Common myeloid progenitor, CD34-positive (primary cell): Measurements from ENCODE around the gene LRRC32.
A peak's percentile ranks its signal among the peaks of the same experiment; 100 is the strongest.

Experiments
- CTCF ChIA-PET: fragments of 350-600 bp; sonication (Branson Sonifier 250); formaldehyde crosslinking; loops from one replicate; lab custom pipeline; 2021; ENCODE audit warnings: antibody characterized with exemption; lab: Charles Lee
- POLR2A ChIA-PET: fragments of 350-600 bp; sonication (Branson Sonifier 250); formaldehyde crosslinking; loops from one replicate; lab custom pipeline; 2021; ENCODE audit warnings: antibody characterized with exemption; lab: Charles Lee
- DNase-seq, 3 donors: peaks; one replicate each; pipeline versions ENCODE4 v3.0.0 to v3.0.0-alpha.2; 2013
- H3K27ac ChIP-seq, 2 experiments: 1 replicate in 1 of 2; 2 replicates in 1 of 2; pipeline ENCODE4 v1.7.0; 2013; ENCODE audit warnings: inconsistent platforms in 2 of 2, low read length in 2 of 2, mild to moderate bottlenecking in 2 of 2, low read depth in 1 of 2, moderate library complexity in 1 of 2; ENCODE audit not compliant: severe bottlenecking in 2 of 2, insufficient read depth in 1 of 2, poor library complexity in 1 of 2
- H3K27me3 ChIP-seq, 5 experiments: replicated peaks in 2 of 5; 1 replicate in 3 of 5; 2 replicates in 2 of 5; pipeline versions ENCODE4 v1.6.1 to v1.7.0; 2013; ENCODE audit warnings: low read length in 4 of 5, mild to moderate bottlenecking in 2 of 5, moderate library complexity in 2 of 5, inconsistent platforms in 1 of 5; ENCODE audit not compliant: insufficient read depth in 5 of 5, control insufficient read depth in 4 of 5
- H3K36me3 ChIP-seq, 4 experiments: 1 replicate in 2 of 4; 2 replicates in 2 of 4; pipeline versions ENCODE4 v1.6.1 to v1.7.0; 2013; ENCODE audit warnings: low read length in 3 of 4, control low read depth in 1 of 4, mild to moderate bottlenecking in 1 of 4; ENCODE audit not compliant: control insufficient read depth in 4 of 4, insufficient read depth in 4 of 4
- H3K4me1 ChIP-seq, 4 experiments: 1 replicate in 3 of 4; 2 replicates in 1 of 4; pipeline versions ENCODE4 v1.6.1 to v1.7.1; 2013; ENCODE audit warnings: low read length in 3 of 4, mild to moderate bottlenecking in 3 of 4, control low read depth in 1 of 4, inconsistent platforms in 1 of 4, moderate library complexity in 1 of 4; ENCODE audit not compliant: control insufficient read depth in 4 of 4, insufficient read depth in 4 of 4; ENCODE audit errors: control extremely low read depth in 1 of 4
- H3K4me3 ChIP-seq, 7 experiments: 1 replicate in 4 of 7; 2 replicates in 3 of 7; pipeline versions ENCODE4 v1.5.1 to v1.7.0; 2013; ENCODE audit warnings: mild to moderate bottlenecking in 7 of 7, low read length in 6 of 7, moderate library complexity in 6 of 7, inconsistent platforms in 2 of 7, low read depth in 2 of 7, control low read depth in 1 of 7; ENCODE audit not compliant: insufficient read depth in 4 of 7, control insufficient read depth in 1 of 7; ENCODE audit errors: extremely low read depth in 1 of 7
- H3K9me3 ChIP-seq, 5 experiments: 1 replicate in 4 of 5; 2 replicates in 1 of 5; pipeline versions ENCODE4 v1.6.1 to v1.7.1; 2013; ENCODE audit warnings: low read length in 4 of 5, mild to moderate bottlenecking in 2 of 5, inconsistent platforms in 1 of 5, low read depth in 1 of 5, moderate library complexity in 1 of 5; ENCODE audit not compliant: control insufficient read depth in 4 of 5, insufficient read depth in 2 of 5; ENCODE audit errors: control extremely low read depth in 1 of 5
- WGBS: methylation state at CpG from one replicate; pipeline ENCODE4 v1.1.5; 2013; ENCODE audit not compliant: insufficient coverage; 5-methylcytosine and 5-hydroxymethylcytosine counted together

LRRC32 gene

DNA sequence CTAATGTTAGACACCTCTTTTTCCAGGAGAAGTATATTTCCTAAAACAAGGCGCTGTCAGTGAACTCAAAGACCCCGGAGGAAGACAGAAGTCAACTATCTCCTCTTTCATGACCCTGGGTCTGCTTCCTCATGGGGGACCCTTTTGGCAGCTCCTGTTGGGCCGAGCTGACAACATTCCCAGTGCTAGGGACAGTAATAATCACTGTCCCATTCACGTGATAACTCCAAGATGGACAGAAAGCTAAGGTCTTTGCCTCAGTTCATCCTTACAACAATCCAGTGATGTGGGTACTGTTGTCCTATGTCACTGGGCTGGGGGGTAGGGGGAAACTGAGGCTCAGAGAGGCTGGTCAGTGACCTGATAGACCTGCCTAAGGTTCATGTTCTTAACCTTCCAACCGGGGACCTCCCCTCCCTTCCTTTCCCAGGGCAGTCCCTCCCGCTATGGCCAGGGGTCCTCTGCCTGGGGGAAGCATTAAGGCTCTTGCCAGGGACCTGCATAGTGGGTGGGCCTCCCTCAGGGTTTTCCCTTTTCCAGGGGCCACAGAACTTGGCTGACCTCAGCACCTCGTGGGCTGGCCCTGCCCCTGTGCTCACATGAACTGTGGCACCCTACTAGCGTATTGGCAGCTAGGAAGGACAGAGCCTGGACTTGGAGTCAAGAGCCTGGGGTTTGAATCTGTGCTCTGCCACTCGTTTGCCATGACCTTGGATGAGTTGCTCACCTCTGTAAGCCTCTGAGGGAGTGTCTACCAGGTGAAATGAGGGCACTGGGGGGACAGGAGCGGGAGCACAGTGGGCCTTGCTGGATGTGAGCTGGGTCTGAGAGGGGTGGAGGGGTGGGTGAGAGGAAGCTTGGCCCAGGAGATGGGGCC is 53.6 kb downstream of the LRRC32 start:
- CTCF ChIA-PET = interaction anchor here (1.5 kb wide), 1 partner anchor 40 kb away, joined by 3 read pairs; no protein-coding TSS in a partner anchor
- 92% methylated on average over 8 of the region's 10 CpGs for WGBS
- H3K27ac ChIP-seq = no peak overlapping the region
- POLR2A ChIA-PET = interaction anchor here (0.6 kb wide), 1 partner anchor 74 kb away, joined by 3 read pairs; no protein-coding TSS in a partner anchor
- no peaks in the 10 kb centered on the region for H3K36me3 ChIP-seq
- H3K4me1 ChIP-seq = peaks cover 0 to 6% (median 2%) of the 10 kb centered on the region in 4 experiments
- no peak overlapping the region for H3K4me3 ChIP-seq
- no peak for DNase-seq
- peaks cover 0 to 2% (median 0%) of the 10 kb centered on the region in 5 experiments for H3K27me3 ChIP-seq
- peaks cover 0 to 4% (median 1%) of the 10 kb centered on the region in 5 experiments for H3K9me3 ChIP-seq

DNA sequence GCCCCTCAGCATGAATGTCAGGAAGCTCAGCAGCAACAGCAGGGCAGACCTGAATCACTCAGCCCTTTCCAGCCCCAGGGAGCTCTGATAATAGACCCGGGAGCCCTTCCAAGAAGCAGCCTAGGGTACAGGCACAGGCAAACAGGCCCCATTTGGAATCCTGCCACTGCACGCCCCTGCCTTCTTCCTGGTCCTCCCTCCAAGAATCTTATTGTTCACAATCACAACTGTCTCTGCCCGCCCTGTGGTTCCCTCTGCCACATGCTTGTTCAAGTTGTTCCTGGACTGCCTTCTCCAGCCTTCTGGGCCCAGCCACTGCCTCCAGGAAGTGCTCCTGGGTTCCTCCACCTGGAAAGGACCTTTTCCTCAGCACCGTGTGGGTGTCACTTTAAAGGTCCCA is 54.6 kb downstream of the LRRC32 start:
- no peak for DNase-seq
- peaks cover 0 to 4% (median 1%) of the 10 kb centered on the region in 5 experiments for H3K9me3 ChIP-seq
- POLR2A ChIA-PET = interaction anchor here (1.5 kb wide), 1 partner anchor 9 kb away, joined by 3 read pairs; no protein-coding TSS in a partner anchor
- peaks cover 0 to 4% (median 0%) of the 10 kb centered on the region in 5 experiments for H3K27me3 ChIP-seq
- H3K27ac ChIP-seq = no peak overlapping the region
- H3K4me3 ChIP-seq = no peak overlapping the region
- CTCF ChIA-PET = interaction anchor here (0.9 to 1.5 kb wide), 3 partner anchors 16 to 41 kb away, joined by 3 to 4 read pairs (median 3); no protein-coding TSS in a partner anchor
- WGBS = 50% methylated on average over 4 of the region's 4 CpGs
- H3K36me3 ChIP-seq = no peaks in the 10 kb centered on the region
- peaks cover 0 to 10% (median 3%) of the 10 kb centered on the region in 4 experiments for H3K4me1 ChIP-seq

DNA sequence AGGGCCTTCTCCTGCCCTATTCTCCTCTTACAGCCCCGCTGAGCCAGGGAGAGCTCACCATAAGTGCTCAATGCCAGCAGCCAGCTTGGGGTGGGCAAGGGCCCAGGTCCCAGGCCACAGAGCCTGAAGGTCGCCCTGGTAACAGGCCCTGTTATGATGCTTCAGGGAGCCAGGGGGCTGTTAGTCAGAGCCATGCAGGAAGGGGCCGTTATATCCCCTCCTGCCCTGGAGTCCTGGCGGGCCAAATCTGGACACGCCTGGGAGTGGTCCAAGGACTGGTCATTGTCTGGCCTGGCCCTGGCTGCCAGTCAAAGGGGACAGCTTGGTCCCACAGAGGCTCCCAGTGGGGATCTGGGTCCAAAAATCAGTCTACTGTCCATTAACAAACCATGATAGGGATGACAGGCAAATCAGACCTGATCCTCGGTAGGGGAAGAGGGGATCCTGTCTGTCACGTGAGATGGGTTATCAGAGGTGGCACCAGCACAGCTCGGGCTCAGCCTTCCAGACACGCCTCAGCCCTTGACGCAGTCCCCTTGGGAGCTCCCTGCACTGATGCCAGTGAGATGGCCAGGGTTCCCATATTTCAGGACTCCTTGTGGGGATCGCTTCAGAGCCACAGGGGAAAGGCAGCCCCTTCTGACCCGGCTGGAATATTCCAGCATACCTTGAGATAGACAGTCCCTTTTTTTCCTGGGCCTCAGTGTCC is 55.9 kb downstream of the LRRC32 start:
- 96% methylated on average over 11 of the region's 12 CpGs for WGBS
- Histone ChIP-seq H3K4me1 (peaks cover 0 to 15% (median 5%) of the 10 kb centered on the region in 4 experiments), H3K27me3 (peaks cover 0 to 4% (median 0%) of the 10 kb centered on the region in 5 experiments), H3K4me3 (no peak overlapping the region), H3K9me3 (peaks cover 0 to 4% (median 1%) of the 10 kb centered on the region in 5 experiments), H3K36me3 (no peaks in the 10 kb centered on the region), H3K27ac (no peak overlapping the region)
- ChIA-PET CTCF (interaction anchor here (1.0 to 12.5 kb wide), 3 partner anchors 10 to 63 kb away, joined by 4 to 192 read pairs (median 4); partner anchors contain the start of gene LRRC32), POLR2A (interaction anchor here (1.5 kb wide), 1 partner anchor 10 kb away, joined by 3 read pairs; no protein-coding TSS in a partner anchor)
- DNase-seq = peak in 2 of 3 donors; percentile 40 to 49

DNA sequence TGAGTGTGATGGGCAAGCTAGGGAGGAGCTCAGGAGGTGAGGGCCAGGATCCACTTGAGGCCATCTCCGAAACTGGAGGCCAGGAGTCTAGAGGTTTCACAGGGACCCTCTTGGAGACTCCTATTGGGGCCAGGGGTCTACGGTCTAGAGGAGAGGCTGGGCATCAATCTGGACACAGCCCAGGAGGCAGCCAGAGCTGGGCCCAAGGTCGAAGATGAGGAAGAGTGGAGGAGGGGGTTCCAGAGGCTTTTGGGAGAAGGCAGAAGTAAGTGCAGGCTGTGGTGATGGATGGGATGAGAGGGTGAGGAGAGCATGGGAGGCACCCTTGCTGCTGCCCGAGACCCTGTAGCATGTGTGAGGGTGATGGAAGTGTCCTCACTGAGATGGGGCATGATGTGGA is 56.6 kb downstream of the LRRC32 start:
- Histone ChIP-seq H3K4me1 (peaks cover 0 to 15% (median 5%) of the 10 kb centered on the region in 4 experiments), H3K27ac (no peak overlapping the region), H3K4me3 (no peak overlapping the region), H3K9me3 (peaks cover 0 to 4% (median 1%) of the 10 kb centered on the region in 5 experiments), H3K36me3 (no peaks in the 10 kb centered on the region), H3K27me3 (peaks cover 0 to 4% (median 0%) of the 10 kb centered on the region in 5 experiments)
- POLR2A ChIA-PET = no interaction called here
- 92% methylated on average over 3 of the region's 4 CpGs for WGBS
- CTCF ChIA-PET = interaction anchor here (12.5 kb wide), 1 partner anchor 63 kb away, joined by 192 read pairs; the partner anchor contains the start of gene LRRC32
- no peak for DNase-seq

DNA sequence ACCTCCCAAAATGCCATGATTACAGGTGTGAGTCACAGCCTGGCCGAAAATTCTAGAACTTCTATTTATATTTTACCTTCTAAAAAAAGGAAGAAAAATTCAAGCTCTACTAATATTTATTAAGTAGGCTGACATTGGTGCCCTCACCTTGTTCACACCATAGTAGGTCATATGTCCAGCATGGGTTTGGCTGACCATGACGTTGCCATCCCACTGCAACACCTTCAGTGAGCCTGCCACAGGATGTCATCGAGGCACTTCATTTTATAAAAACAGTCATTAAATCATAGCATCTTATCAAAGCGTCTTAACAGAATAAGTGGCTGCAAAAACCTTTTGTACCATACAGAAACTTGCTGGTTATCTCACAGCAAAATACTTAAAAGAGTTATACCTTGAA is 58.3 kb downstream of the LRRC32 start:
- no peak for DNase-seq
- CTCF ChIA-PET = interaction anchor here (0.9 to 12.5 kb wide), 13 partner anchors 9 to 122 kb away, joined by 3 to 192 read pairs (median 4); partner anchors contain the start of gene LRRC32
- Histone ChIP-seq H3K9me3 (no peaks in the 10 kb centered on the region), H3K4me1 (peaks cover 0 to 15% (median 5%) of the 10 kb centered on the region in 4 experiments), H3K4me3 (no peak overlapping the region), H3K36me3 (no peaks in the 10 kb centered on the region), H3K27ac (no peak overlapping the region), H3K27me3 (peaks cover 0 to 4% (median 0%) of the 10 kb centered on the region in 5 experiments)
- 87% methylated on average over 3 of the region's 4 CpGs for WGBS
- POLR2A ChIA-PET = no interaction called here

DNA sequence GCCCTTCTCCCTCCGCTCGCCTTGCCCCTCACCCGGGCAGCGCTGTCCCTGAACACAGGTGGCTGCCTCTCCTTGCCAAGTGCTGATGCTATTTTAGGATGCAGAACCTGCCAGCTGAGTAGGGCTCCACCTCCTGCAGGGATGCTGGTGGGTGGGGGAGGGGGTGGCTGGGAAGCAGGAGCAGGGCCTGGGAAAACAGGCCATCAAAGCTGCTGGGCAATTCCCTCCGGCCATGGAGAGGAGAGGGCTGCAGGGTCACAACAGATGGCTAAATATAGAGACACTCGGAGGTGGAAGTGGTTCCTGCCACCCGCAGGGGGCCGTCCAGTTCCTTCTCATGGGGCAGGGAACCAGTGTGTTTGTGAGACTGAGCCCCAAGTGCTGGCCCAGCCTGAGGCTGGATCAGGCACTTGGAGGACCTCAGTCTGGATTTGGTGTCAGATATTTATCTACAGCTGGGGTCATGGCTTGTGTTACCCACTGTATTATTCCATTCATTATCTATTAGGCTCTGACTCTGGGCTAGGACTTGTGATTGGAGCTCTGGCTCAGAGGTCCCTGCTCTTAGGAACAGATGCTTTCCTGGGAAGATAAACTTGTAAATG is 59.6 kb downstream of the LRRC32 start:
- WGBS = 7% methylated on average over 4 of the region's 8 CpGs
- Histone ChIP-seq H3K4me1 (peaks cover 0 to 13% (median 5%) of the 10 kb centered on the region in 4 experiments), H3K27ac (no peak overlapping the region), H3K27me3 (peaks cover 0 to 2% (median 0%) of the 10 kb centered on the region in 5 experiments), H3K36me3 (no peaks in the 10 kb centered on the region), H3K9me3 (peaks cover 0 to 3% (median 0%) of the 10 kb centered on the region in 5 experiments), H3K4me3 (no peak overlapping the region)
- DNase-seq = peak; percentile 42 to 53 (median 53)
- CTCF ChIA-PET = interaction anchor here (0.6 to 12.5 kb wide), 21 partner anchors 9 to 105 kb away, joined by 3 to 192 read pairs (median 4); partner anchors contain the start of gene LRRC32
- POLR2A ChIA-PET = no interaction called here
